HFFc6 (cell line): Measurements from ENCODE around the gene LMTK2. TPM values are rescaled to one million over a fixed set of nuclear protein-coding genes. Genes with fewer than 3 reads are reported as not detected.

ENCODE experiments used
- DNase-seq: peaks from one replicate; pipeline ENCODE4 v3.0.0-alpha.2; 2018
- H3K27ac Mint-ChIP-seq: 2 replicates; pipeline ENCODE4 v1.8.0; 2020; ENCODE audit warnings: mild to moderate bottlenecking, mixed read lengths
- H3K27me3 Mint-ChIP-seq: 2 replicates; pipeline ENCODE4 v1.8.0; 2021; ENCODE audit warnings: mild to moderate bottlenecking, moderate library complexity, mixed read lengths; ENCODE audit not compliant: insufficient read depth
- H3K36me3 Mint-ChIP-seq: 2 replicates; pipeline ENCODE4 v1.8.0; 2021; ENCODE audit warnings: low read depth, mixed read lengths
- H3K4me1 Mint-ChIP-seq: 2 replicates; pipeline ENCODE4 v1.8.0; 2020; ENCODE audit warnings: low read depth, mixed read lengths
- H3K4me3 Mint-ChIP-seq: 2 replicates; pipeline ENCODE4 v1.8.0; 2020; ENCODE audit warnings: mild to moderate bottlenecking, moderate library complexity, mixed read lengths
- H3K9me3 Mint-ChIP-seq: 2 replicates; pipeline ENCODE4 v1.8.0; 2020; ENCODE audit warnings: mild to moderate bottlenecking, mixed read lengths
- CTCF ChIP-seq: fragments of 200-600 bp; sonication (generic); IDR thresholded peaks from 2 replicates; pipeline ENCODE4 v1.5.0; 2021; ENCODE audit warnings: antibody characterized with exemption, mild to moderate bottlenecking
- total RNA-seq, 6 experiments: library from RNA; stranded (reverse); fragmentation: NEBNext Ultra II Directional; extraction: Animal tissue kit (Norgen Biotek cat#: 25700); gene quantifications; 2 replicates in 1 of 6; 3 replicates in 5 of 6; pipeline ENCODE4 v1.2.3, GENCODE V29; 2021

The LMTK2 gene
- total RNA-seq, 6 experiments from 2014 or later: 9.2 to 13.5 (median 10.0) TPM

GRCh38 chr7:98248156-98248555 is 141.5 kb downstream of the LMTK2 start:
- DNase-seq: no peak
- H3K27me3 Mint-ChIP-seq: no peaks in the 10 kb centered on the region
- H3K36me3 Mint-ChIP-seq: peaks cover 5% of the 10 kb centered on the region
- H3K4me1 Mint-ChIP-seq: peaks cover 17% of the 10 kb centered on the region
- H3K4me3 Mint-ChIP-seq: no peak overlapping the region
- no peak overlapping the region; the same call in 1 of the 2 replicates for H3K27ac Mint-ChIP-seq
- H3K9me3 Mint-ChIP-seq: no peaks in the 10 kb centered on the region
- TF ChIP-seq CTCF: no peak

- Mint-ChIP-seq H3K27ac (no peak overlapping the region), H3K4me3 (no peak overlapping the region), H3K4me1 (peaks cover 21% of the 10 kb centered on the region), H3K36me3 (peaks cover 5% of the 10 kb centered on the region), H3K27me3 (no peaks in the 10 kb centered on the region), H3K9me3 (no peaks in the 10 kb centered on the region)
- no peak for TF ChIP-seq CTCF
- no peak for DNase-seq
Measured at GRCh38 chr7:98249106-98249505, 142.4 kb downstream of the LMTK2 start.

GRCh38 chr7:98250789-98251188 is 144.1 kb downstream of the LMTK2 start:
- no peak for TF ChIP-seq CTCF
- Mint-ChIP-seq H3K4me3 (peak overlapping the region; percentile 97), H3K36me3 (peaks cover 5% of the 10 kb centered on the region), H3K9me3 (no peaks in the 10 kb centered on the region), H3K27ac (peak overlapping the region; percentile 29; the same call in 1 of the 2 replicates), H3K4me1 (peaks cover 21% of the 10 kb centered on the region), H3K27me3 (no peaks in the 10 kb centered on the region)
- no peak for DNase-seq

- Mint-ChIP-seq H3K4me1 (peaks cover 21% of the 10 kb centered on the region), H3K36me3 (peaks cover 5% of the 10 kb centered on the region), H3K27me3 (no peaks in the 10 kb centered on the region), H3K27ac (peak overlapping the region; percentile 48; the same call in 1 of the 2 replicates), H3K4me3 (peak overlapping the region; percentile 97), H3K9me3 (no peaks in the 10 kb centered on the region)
- TF ChIP-seq CTCF: no peak
- DNase-seq: no peak
Measured at GRCh38 chr7:98251231-98251600, 144.6 kb downstream of the LMTK2 start.

GRCh38 chr7:98251601-98252424 is 145.2 kb downstream of the LMTK2 start, which contains the start of gene TECPR1:
TSS of gene TECPR1 (minus strand) at chr7:98252232. CDS start at chr7:98246146, 6,086 bp downstream.
- H3K27me3 Mint-ChIP-seq: no peaks in the 10 kb centered on the region
- no peaks in the 10 kb centered on the region for H3K9me3 Mint-ChIP-seq
- peaks cover 21% of the 10 kb centered on the region for H3K4me1 Mint-ChIP-seq
- peak within 1 kb of the TSS; percentile 97 for H3K4me3 Mint-ChIP-seq
- peaks cover 10% of the 10 kb centered on the region for H3K36me3 Mint-ChIP-seq
- peak; percentile 84 for DNase-seq
- H3K27ac Mint-ChIP-seq: peak within 1 kb of the TSS; percentile 86
- no peak; the same call in 1 of the 2 replicates for TF ChIP-seq CTCF
